ENCODE measurements around the gene NUP54. TPM values are rescaled to one million over a fixed set of nuclear protein-coding genes. Genes with fewer than 3 reads are reported as not detected.

NUP54 gene
- total RNA-seq, 1 donor from 2014 or later, result 20.2 TPM

GRCh38 chr4:76120199-76120598 lies 28.0 kb downstream of the NUP54 start:
- no peaks in the 10 kb centered on the region for H3K4me1 ChIP-seq
- no peak overlapping the region for H3K27ac ChIP-seq
- no peak for DNase-seq (ENCODE audit: low spot score in 2 of 2)
- no peak overlapping the region for H3K4me3 ChIP-seq
- no peaks in the 10 kb centered on the region for H3K9me3 ChIP-seq
- TF ChIP-seq, protein P1, sequence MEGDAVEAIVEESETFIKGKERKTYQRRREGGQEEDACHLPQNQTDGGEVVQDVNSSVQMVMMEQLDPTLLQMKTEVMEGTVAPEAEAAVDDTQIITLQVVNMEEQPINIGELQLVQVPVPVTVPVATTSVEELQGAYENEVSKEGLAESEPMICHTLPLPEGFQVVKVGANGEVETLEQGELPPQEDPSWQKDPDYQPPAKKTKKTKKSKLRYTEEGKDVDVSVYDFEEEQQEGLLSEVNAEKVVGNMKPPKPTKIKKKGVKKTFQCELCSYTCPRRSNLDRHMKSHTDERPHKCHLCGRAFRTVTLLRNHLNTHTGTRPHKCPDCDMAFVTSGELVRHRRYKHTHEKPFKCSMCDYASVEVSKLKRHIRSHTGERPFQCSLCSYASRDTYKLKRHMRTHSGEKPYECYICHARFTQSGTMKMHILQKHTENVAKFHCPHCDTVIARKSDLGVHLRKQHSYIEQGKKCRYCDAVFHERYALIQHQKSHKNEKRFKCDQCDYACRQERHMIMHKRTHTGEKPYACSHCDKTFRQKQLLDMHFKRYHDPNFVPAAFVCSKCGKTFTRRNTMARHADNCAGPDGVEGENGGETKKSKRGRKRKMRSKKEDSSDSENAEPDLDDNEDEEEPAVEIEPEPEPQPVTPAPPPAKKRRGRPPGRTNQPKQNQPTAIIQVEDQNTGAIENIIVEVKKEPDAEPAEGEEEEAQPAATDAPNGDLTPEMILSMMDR (IDR thresholded peaks at IDR 0.05), result no peak
- no peaks in the 10 kb centered on the region for H3K27me3 ChIP-seq
- intact Hi-C loops (cut with DNase I), result no loop called here
- peaks cover 26 to 75% of the 10 kb centered on the region in 2 donors for H3K36me3 ChIP-seq

DNA sequence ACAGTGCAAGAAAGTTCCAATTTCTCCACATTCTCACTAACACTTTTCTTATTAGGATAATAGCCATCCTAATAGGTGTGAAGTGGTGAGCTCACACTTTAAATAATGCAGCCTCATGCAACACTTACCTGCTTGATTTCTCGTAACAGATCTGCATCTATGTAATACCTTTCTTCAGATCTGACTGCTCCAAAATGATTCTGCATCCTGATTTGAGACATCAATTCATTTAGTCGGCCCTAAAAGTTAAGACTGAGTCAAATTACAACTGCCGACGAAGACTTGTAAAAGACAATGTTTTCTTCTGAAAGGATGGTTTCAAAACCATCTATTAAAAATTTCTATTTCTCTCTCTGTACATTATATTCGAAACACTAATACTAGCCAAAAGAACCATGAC lies 30.7 kb downstream of the NUP54 start:
- H3K27ac ChIP-seq, result no peak overlapping the region
- no peaks in the 10 kb centered on the region for H3K9me3 ChIP-seq
- no peaks in the 10 kb centered on the region for H3K27me3 ChIP-seq
- DNase-seq (ENCODE audit: low spot score in 2 of 2), result no peak
- no peaks in the 10 kb centered on the region for H3K4me1 ChIP-seq
- H3K4me3 ChIP-seq, result no peak overlapping the region
- intact Hi-C loops (cut with DNase I), result no loop called here
- H3K36me3 ChIP-seq, result peaks cover 26 to 64% of the 10 kb centered on the region in 2 donors
- TF ChIP-seq, protein P1 (IDR thresholded peaks at IDR 0.05), result no peak

GRCh38 chr4:76116821-76117220 lies 31.4 kb downstream of the NUP54 start:
- Histone ChIP-seq H3K4me3 (no peak overlapping the region), H3K27me3 (no peaks in the 10 kb centered on the region), H3K9me3 (no peaks in the 10 kb centered on the region), H3K27ac (no peak overlapping the region), H3K36me3 (peaks cover 22 to 62% of the 10 kb centered on the region in 2 donors), H3K4me1 (no peaks in the 10 kb centered on the region)
- no peak for DNase-seq (ENCODE audit: low spot score in 2 of 2)
- intact Hi-C loops (cut with DNase I), result no loop called here
- TF ChIP-seq, protein P1 (IDR thresholded peaks at IDR 0.05), result no peak

GRCh38 chr4:76108467-76109181 lies 39.6 kb downstream of the NUP54 start:
- intact Hi-C loops (cut with DNase I), result no loop called here
- Histone ChIP-seq H3K36me3 (peaks cover 0 to 6% of the 10 kb centered on the region in 2 donors), H3K27me3 (no peaks in the 10 kb centered on the region), H3K27ac (no peak overlapping the region), H3K4me1 (no peaks in the 10 kb centered on the region), H3K9me3 (no peaks in the 10 kb centered on the region), H3K4me3 (no peak overlapping the region)
- TF ChIP-seq, protein P1 (IDR thresholded peaks at IDR 0.05), result no peak
- no peak for DNase-seq (ENCODE audit: low spot score in 2 of 2)

DNA sequence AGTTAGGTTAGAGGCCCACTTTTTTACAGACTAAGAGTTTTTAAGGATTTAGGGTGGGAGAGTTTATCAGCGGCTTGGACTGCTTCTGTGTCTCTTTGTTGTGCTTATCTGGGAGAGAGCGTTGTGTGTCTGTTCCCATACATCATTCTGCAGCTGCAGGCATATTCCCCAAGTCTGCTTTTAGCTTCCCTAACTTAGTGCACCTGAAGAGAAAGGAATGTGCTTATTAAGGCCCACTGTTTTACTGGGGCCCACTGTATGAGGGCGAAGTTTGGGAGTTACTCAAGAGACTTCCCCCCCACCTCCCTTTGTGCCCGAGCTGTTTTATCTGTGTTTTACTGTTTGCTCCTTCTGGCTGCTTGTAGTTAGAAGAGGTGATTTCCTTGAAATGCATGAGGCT lies 41.8 kb downstream of the NUP54 start:
- Histone ChIP-seq H3K27ac (no peak overlapping the region), H3K36me3 (no peaks in the 10 kb centered on the region), H3K9me3 (no peaks in the 10 kb centered on the region), H3K27me3 (no peaks in the 10 kb centered on the region), H3K4me1 (no peaks in the 10 kb centered on the region), H3K4me3 (no peak overlapping the region)
- DNase-seq (ENCODE audit: low spot score in 2 of 2), result no peak
- intact Hi-C loops (cut with DNase I), result no loop called here
- TF ChIP-seq, protein P1 (IDR thresholded peaks at IDR 0.05), result no peak

Data from ascending aorta (tissue), 2 donors.